H4 (cell line): Measurements from ENCODE around the gene ALAD. TPM values are rescaled to one million over a fixed set of nuclear protein-coding genes. Genes with fewer than 3 reads are reported as not detected.
"Not testable (repeated sequence)": the region's sequence is repeated elsewhere in the genome, so short reads cannot be mapped to it uniquely, and the experiment has no call there.

Experiments
- DNase-seq: peaks from one replicate; pipeline ENCODE4 v3.0.0-alpha.2; 2015; ENCODE audit warnings: low spot score
- total RNA-seq: library from RNA; depleted of rRNA; stranded (reverse); fragments of >200 nt; shearing (Covaris generic); gene quantifications from 2 replicates; pipeline ENCODE4 v1.2.3, GENCODE V29; 2014

Gene ALAD
- total RNA-seq, 1 experiment from 2014 or later = 6.3 TPM

DNA sequence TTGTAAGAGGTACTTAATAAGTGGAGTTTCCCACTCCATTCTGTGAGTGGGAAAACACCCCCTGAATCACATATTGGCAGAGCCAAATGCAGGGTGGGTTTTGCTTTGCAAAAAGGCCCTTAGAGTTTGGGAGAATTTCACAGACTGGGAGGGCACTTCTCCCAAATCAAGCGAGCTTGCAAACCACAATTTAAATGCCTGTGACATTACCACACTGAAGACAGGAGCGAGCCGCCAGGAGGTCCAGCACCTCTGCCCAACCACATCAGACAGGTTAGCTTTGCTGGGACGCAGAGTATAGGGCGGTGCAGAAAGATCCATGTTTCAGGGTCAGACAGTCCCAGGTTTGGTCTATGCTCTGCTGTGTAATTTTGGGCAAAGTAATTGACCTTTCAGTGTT lies 2.3 kb downstream of the ALAD start:
- DNase-seq = no peak

GRCh38 chr9:113397203-113397631 lies 3.9 kb downstream of the ALAD start:
- DNase-seq = no peak

GRCh38 chr9:113395000-113395861 lies 5.9 kb downstream of the ALAD start:
- no peak for DNase-seq

GRCh38 chr9:113393281-113393680 lies 7.8 kb downstream of the ALAD start:
- DNase-seq = no peak

GRCh38 chr9:113391917-113392316 lies 9.2 kb downstream of the ALAD start:
- no peak for DNase-seq

DNA sequence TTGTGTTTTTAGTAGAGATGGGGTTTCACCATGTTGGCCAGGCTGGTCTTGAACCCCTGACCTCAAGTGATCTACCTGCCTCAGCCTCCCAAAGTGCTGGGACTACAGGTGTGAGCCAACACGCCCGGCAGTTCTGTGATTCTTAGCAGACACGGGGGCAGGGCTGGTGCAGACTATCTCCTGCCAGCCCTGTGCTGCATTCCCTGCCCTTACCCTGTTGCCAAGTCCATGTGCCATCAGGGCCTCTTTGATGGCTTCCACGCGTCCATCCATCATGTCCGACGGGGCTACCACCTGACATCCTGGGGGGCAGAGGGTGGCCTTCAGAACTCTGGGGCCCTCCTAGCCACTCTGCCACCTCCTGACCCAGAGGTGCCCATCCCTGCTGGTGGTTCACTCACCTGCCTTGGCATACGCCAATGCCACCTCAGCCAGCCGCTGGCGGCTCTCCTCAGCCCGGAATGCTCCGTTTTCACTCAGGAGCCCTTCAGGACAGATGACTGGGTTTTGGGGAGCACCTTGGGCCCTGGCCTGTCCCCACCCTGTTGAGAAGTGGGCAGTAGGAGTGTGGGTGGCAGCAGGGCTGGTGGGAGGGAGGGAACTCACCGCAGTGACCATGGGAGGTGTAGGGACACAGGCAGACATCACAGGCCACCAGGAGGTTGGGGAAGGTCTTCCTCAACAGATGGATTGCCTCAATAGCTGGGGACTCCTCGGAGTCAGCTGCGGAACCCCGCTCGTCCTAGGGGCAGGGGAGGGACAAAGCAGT lies 10.7 kb downstream of the ALAD start:
- DNase-seq = no peak

DNA sequence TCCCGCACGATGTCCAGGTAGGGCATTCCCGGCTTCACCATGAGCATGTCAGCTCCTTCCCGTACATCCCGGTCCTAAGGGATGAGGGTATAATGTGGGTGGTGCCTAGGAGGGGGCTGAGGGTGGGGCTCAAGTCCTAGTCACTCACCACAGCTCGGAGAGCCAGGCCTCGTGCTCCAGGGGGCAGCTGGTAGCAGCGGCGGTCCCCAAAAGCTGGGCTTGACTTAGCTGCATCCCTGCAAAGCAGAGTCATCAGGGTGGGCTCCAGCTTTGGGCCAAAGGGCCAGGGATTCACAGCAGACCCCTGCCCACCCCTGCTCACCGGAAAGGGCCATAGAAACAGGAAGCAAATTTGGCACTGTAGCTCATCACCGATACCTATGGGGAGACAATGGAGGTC lies 11.6 kb downstream of the ALAD start:
- DNase-seq = no peak

- no peak for DNase-seq
Measured at GRCh38 chr9:113388833-113389232, 12.3 kb downstream of the ALAD start.

- DNase-seq = no peak
Measured at GRCh38 chr9:113387560-113388230, 13.4 kb downstream of the ALAD start.

DNA sequence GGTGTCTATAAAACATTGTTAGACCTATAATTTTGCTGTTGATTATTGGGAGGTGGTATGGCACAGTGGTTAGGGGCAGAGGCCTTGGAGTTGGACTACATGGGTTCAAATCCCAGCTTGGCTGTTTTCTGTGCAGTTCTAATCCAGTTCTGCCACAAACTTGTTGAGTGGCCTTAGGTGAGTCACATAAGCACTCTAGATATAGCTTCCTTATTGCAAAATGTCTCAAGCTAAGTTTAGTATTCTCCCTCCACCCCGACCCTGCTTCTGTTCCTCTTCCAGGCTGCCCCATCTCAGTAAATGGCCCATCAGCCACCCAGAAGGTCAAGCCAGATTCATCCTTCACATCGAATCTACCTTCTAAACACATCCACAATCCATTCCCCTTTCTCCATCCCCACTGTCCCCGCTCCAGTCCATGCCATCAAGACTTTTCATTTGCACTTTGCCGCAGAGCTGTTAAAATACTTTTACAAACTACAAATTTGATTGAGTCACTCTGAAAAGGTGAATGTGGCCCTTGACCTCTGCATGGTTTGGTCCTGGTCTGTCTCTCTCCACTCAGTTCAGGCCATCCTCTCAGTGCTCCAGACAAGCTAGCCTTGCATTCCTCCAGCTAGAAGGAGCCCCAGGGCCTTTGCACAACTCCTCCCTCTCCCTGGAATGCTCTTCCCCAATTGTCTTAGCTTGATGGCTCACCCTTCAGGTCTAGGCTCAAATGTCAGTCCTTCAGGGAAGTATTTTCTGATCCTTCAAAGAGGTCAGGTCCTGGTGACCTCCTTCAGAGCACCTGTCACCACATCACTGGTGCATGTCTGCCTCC lies 14.3 kb downstream of the ALAD start:
- DNase-seq = no peak

GRCh38 chr9:113381909-113382411 lies 19.1 kb downstream of the ALAD start:
- DNase-seq = no peak

- not testable (repeated sequence) for DNase-seq
Measured at GRCh38 chr9:113381441-113381840, 19.6 kb downstream of the ALAD start.

DNA sequence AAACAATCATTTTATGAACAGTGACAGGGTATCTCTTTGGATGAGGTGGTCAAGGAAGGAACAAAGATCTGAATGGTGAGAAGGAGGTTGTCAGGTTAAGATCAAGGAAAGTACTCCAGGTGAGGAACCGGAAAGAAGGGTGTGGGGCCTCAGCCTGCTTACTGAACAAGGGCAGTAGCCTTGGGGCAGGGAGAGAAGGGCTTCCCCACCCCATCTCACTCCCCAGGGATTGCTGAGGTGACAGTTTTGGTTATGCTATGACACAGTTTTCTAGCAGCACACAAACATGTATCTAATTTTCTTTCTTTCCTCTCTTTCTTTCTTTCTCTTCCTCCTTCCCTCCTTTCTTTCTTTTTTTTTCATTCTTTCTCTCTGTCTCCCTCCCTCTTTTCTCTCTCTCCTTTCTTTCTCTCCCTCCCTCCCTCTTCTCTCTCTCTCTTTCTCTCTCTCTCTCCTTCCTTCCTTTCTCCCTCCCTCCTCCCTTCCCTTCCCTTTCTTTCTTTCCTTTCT lies 20.2 kb downstream of the ALAD start:
- no peak for DNase-seq

- DNase-seq = not testable (repeated sequence)
Measured at GRCh38 chr9:113379829-113380210, 21.3 kb downstream of the ALAD start.

DNA sequence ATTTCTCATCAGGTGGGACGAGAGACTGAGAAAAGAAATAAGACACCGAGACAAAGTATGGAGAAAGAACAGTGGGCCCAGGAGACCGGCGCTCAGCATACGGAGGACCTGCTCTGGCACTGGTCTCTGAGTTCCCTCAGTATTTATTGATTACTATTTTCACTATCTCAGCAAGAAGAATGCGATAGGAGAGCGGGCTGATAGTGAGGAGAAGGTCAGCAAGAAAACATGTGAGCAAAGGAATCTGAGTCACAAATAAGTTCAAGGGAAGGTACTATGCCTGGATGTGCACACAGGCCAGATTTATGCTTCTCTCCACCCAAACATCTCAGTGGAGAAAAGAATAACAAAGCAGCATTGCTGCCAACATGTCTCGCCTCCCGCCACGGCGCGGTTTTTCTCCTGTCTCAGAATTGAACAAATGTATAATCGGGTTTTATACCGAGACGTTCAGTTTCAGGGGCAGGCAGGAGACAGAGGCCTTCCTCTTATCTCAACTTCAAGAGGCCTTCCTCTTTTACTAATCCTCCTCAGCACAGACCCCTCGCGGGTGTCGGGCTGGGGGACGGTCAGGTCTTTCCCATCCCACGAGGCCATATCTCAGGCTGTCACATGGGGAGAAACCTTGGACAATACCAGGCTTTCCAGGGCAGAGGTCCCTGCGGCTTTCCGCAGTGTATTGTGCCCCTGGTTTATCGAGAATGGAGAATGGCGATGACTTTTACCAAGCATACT lies 21.8 kb downstream of the ALAD start:
- not testable (repeated sequence) for DNase-seq

DNA sequence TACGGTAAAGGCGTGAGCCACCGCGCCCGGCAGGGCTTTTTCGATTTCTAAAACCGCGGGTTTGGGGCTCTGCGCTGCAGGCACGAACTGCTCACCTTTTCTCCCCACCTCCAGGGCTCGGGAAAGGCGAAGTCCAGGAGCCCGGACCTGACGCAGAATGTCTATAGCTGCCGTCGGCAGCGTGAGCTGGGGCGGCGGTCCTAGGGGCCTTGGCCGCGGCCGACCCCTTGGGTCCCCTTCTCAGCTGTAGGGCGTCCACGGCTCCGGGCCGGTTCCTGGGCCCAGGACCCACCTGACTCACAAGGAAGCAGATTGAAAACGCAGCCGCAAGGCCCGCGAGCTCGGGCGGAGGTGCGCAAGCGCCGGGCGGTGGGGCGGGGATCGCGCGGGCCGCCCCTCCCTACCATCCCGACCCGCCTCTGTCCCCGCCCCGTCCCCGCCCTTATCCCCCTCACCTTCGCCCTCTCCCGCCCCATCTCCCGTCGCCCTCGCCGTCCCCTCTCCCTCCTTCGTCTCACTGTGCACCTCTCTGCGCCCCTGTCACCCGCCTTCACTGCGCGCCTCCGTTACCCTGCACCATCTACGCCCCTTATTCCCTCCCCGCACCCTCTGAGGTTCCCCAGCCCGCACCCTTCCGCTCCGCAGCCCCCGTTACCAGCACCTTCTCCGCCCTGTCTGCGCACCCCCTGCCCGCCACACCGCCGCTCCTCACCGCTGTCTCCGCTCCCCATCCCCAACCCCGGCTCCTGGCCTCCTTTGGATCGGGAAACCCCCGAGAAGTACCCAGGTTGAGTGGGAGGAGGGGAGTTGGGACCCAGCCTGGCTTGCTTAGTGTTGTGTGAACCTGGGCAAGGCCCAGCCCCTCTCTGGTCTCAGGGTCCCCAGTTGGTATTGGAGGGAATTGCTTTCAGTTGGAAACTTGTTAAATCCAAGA lies 24.2 kb downstream of the ALAD start, which contains the start of gene HDHD3:
TSS of gene HDHD3 (minus strand) at position 353 of the 934 bp plus-strand sequence. CDS start 2,632 bp downstream, outside the sequence.
- peak; percentile 60 for DNase-seq

GRCh38 chr9:113375057-113376023 lies 25.7 kb downstream of the ALAD start:
- no peak for DNase-seq
